ENCODE measurements around the gene SRP19. TPM values are rescaled to one million over a fixed set of nuclear protein-coding genes. Genes with fewer than 3 reads are reported as not detected.

SRP19 gene
- total and polyA plus RNA-seq, 9 of the 15 experiments (the other 6 are each of a cell fraction or from before 2014, with no cell fraction given), result 52.3 to 357 (median 146) TPM

- TF ChIP-seq PREB (CRISPR knock-in tag; IDR thresholded peaks at IDR 0.05) (no peak), HDAC8 (tag; IDR thresholded peaks at IDR 0.05) (no peak), PYGO2 (tag; IDR thresholded peaks at IDR 0.05) (no peak), EP300 (IDR thresholded peaks at IDR 0.05; ENCODE audit: low read length) (peak; percentile 80), ELK3 (CRISPR knock-in tag; IDR thresholded peaks at IDR 0.05) (no peak), ZKSCAN8 (CRISPR knock-in tag; IDR thresholded peaks at IDR 0.05) (no peak), HNRNPUL1 (IDR thresholded peaks at IDR 0.05; ENCODE audit: low read length) (no peak), TOE1 (IDR thresholded peaks at IDR 0.05; ENCODE audit: borderline replicate concordance) (no peak), TOE1 (CRISPR knock-in tag; IDR thresholded peaks at IDR 0.05; ENCODE audit: borderline replicate concordance, low read depth) (no peak), TEAD1 (CRISPR knock-in tag; IDR thresholded peaks at IDR 0.05) (peak in 1 of 2 experiments; percentile 44; a peak in 1 of 4 replicates), SMARCE1 (IDR thresholded peaks at IDR 0.05) (peak; percentile 93), GTF2E2 (tag; IDR thresholded peaks at IDR 0.05) (no peak)
- TF ChIP-seq, protein P1, sequence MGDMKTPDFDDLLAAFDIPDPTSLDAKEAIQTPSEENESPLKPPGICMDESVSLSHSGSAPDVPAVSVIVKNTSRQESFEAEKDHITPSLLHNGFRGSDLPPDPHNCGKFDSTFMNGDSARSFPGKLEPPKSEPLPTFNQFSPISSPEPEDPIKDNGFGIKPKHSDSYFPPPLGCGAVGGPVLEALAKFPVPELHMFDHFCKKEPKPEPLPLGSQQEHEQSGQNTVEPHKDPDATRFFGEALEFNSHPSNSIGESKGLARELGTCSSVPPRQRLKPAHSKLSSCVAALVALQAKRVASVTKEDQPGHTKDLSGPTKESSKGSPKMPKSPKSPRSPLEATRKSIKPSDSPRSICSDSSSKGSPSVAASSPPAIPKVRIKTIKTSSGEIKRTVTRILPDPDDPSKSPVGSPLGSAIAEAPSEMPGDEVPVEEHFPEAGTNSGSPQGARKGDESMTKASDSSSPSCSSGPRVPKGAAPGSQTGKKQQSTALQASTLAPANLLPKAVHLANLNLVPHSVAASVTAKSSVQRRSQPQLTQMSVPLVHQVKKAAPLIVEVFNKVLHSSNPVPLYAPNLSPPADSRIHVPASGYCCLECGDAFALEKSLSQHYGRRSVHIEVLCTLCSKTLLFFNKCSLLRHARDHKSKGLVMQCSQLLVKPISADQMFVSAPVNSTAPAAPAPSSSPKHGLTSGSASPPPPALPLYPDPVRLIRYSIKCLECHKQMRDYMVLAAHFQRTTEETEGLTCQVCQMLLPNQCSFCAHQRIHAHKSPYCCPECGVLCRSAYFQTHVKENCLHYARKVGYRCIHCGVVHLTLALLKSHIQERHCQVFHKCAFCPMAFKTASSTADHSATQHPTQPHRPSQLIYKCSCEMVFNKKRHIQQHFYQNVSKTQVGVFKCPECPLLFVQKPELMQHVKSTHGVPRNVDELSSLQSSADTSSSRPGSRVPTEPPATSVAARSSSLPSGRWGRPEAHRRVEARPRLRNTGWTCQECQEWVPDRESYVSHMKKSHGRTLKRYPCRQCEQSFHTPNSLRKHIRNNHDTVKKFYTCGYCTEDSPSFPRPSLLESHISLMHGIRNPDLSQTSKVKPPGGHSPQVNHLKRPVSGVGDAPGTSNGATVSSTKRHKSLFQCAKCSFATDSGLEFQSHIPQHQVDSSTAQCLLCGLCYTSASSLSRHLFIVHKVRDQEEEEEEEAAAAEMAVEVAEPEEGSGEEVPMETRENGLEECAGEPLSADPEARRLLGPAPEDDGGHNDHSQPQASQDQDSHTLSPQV (IDR thresholded peaks at IDR 0.05), result no peak
- TF ChIP-seq, protein P2, sequence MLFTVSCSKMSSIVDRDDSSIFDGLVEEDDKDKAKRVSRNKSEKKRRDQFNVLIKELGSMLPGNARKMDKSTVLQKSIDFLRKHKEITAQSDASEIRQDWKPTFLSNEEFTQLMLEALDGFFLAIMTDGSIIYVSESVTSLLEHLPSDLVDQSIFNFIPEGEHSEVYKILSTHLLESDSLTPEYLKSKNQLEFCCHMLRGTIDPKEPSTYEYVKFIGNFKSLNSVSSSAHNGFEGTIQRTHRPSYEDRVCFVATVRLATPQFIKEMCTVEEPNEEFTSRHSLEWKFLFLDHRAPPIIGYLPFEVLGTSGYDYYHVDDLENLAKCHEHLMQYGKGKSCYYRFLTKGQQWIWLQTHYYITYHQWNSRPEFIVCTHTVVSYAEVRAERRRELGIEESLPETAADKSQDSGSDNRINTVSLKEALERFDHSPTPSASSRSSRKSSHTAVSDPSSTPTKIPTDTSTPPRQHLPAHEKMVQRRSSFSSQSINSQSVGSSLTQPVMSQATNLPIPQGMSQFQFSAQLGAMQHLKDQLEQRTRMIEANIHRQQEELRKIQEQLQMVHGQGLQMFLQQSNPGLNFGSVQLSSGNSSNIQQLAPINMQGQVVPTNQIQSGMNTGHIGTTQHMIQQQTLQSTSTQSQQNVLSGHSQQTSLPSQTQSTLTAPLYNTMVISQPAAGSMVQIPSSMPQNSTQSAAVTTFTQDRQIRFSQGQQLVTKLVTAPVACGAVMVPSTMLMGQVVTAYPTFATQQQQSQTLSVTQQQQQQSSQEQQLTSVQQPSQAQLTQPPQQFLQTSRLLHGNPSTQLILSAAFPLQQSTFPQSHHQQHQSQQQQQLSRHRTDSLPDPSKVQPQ (CRISPR knock-in tag; IDR thresholded peaks at IDR 0.05; ENCODE audit: borderline replicate concordance), result no peak
- TF ChIP-seq, protein P3, sequence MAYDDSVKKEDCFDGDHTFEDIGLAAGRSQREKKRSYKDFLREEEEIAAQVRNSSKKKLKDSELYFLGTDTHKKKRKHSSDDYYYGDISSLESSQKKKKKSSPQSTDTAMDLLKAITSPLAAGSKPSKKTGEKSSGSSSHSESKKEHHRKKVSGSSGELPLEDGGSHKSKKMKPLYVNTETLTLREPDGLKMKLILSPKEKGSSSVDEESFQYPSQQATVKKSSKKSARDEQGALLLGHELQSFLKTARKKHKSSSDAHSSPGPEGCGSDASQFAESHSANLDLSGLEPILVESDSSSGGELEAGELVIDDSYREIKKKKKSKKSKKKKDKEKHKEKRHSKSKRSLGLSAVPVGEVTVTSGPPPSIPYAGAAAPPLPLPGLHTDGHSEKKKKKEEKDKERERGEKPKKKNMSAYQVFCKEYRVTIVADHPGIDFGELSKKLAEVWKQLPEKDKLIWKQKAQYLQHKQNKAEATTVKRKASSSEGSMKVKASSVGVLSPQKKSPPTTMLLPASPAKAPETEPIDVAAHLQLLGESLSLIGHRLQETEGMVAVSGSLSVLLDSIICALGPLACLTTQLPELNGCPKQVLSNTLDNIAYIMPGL (CRISPR knock-in tag; IDR thresholded peaks at IDR 0.05), result no peak
Measured at GRCh38 chr5:112878760-112879159, 17.7 kb downstream of the SRP19 start (continued).
